CD8-positive, alpha-beta memory T cell (primary cell): ENCODE data around the gene SLC45A2. TPM values are rescaled to one million over a fixed set of nuclear protein-coding genes. Genes with fewer than 3 reads are reported as not detected.
A peak's percentile ranks its signal among the peaks of the same experiment; 100 is the strongest.

ENCODE experiments used
- CTCF ChIA-PET: fragments of 350-600 bp; sonication (Branson Sonifier 250); formaldehyde crosslinking; loops from one replicate; lab custom pipeline; 2021; ENCODE audit warnings: antibody characterized with exemption; lab: Charles Lee
- POLR2A ChIA-PET: fragments of 350-600 bp; sonication (Branson Sonifier 250); formaldehyde crosslinking; loops from one replicate; lab custom pipeline; 2021; ENCODE audit warnings: antibody characterized with exemption; lab: Charles Lee
- DNase-seq, 5 donors: peaks; one replicate each; pipeline versions ENCODE4 v3.0.0 to v3.0.0-alpha.2; 2020 to 2022; ENCODE audit warnings: mixed read lengths in 1 of 5
- H3K27ac ChIP-seq: one replicate; pipeline ENCODE4 v1.7.0; 2013; ENCODE audit warnings: low read depth, mild to moderate bottlenecking, low read length, moderate library complexity
- H3K27me3 ChIP-seq: 2 replicates; pipeline ENCODE4 v1.7.0; 2013; ENCODE audit warnings: low read length, mild to moderate bottlenecking; ENCODE audit not compliant: insufficient read depth, poor library complexity, severe bottlenecking
- H3K36me3 ChIP-seq: 2 replicates; pipeline ENCODE4 v1.7.0; 2013; ENCODE audit warnings: mild to moderate bottlenecking, low read length, moderate library complexity; ENCODE audit not compliant: insufficient read depth
- H3K4me1 ChIP-seq: 2 replicates; pipeline ENCODE4 v1.7.0; 2013; ENCODE audit warnings: mild to moderate bottlenecking, low read length, moderate library complexity; ENCODE audit not compliant: insufficient read depth
- H3K4me3 ChIP-seq: 2 replicates; pipeline ENCODE4 v1.7.0; 2013; ENCODE audit warnings: mild to moderate bottlenecking, low read length
- H3K9me3 ChIP-seq: 2 replicates; pipeline ENCODE4 v1.7.0; 2013; ENCODE audit warnings: mild to moderate bottlenecking, low read length
- H3K27ac Mint-ChIP-seq, 8 donors: one replicate each; pipeline ENCODE4 v1.8.0; 2020 to 2021; ENCODE audit warnings: mixed read lengths in 8 of 8, mild to moderate bottlenecking in 6 of 8, inconsistent platforms in 3 of 8, moderate library complexity in 3 of 8
- H3K27me3 Mint-ChIP-seq, 2 donors: one replicate each; pipeline ENCODE4 v1.8.0; 2020 to 2021; ENCODE audit warnings: mixed read lengths in 2 of 2, mild to moderate bottlenecking in 1 of 2, moderate library complexity in 1 of 2
- H3K36me3 Mint-ChIP-seq, 3 donors: one replicate each; pipeline ENCODE4 v1.8.0; 2020 to 2021; ENCODE audit warnings: mixed read lengths in 3 of 3, inconsistent platforms in 1 of 3, mild to moderate bottlenecking in 1 of 3
- H3K4me1 Mint-ChIP-seq, 3 donors: one replicate each; pipeline ENCODE4 v1.8.0; 2020 to 2021; ENCODE audit warnings: mixed read lengths in 3 of 3, inconsistent platforms in 1 of 3, mild to moderate bottlenecking in 1 of 3
- H3K4me3 Mint-ChIP-seq, 7 donors: one replicate each; pipeline ENCODE4 v1.8.0; 2020 to 2021; ENCODE audit warnings: mixed read lengths in 7 of 7, mild to moderate bottlenecking in 6 of 7, moderate library complexity in 4 of 7, inconsistent platforms in 2 of 7
- H3K9me3 Mint-ChIP-seq, 5 donors: one replicate each; pipeline ENCODE4 v1.8.0; 2020 to 2022; ENCODE audit warnings: mixed read lengths in 5 of 5, mild to moderate bottlenecking in 3 of 5, moderate library complexity in 2 of 5, inconsistent platforms in 1 of 5
- polyA plus RNA-seq: library from polyadenylated mRNA; unstranded; fragments of 300-500 nt; fragmentation: Illumina TruSeq; gene quantifications from one replicate; pipeline ENCODE4 v1.2.3, GENCODE V29; 2021
- total RNA-seq, 2 experiments: library from RNA; stranded (reverse); gene quantifications; one replicate each; pipeline ENCODE4 v1.2.3, GENCODE V29; 2021

SLC45A2 gene
- total and polyA plus RNA-seq, 3 experiments from 2014 or later, result not detected

DNA sequence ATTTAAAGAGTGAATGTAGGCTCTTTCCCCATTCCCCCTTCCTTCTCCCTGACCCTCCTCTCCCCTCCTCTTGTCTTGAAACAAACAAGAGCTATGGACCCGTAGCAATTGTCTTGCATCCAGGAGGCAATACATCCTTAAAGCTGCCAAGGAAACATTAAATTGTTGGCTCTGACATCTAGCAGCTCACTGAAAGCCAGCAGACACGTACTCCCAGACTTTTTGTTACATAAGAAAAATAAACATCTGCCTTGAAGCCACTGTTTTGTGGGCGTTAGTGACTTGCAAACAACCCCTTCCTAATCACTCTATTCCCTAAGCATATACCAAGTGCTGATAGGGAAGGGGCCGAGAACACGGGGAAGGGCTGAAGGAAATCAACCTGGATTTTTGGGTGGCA is 8.6 kb downstream of the SLC45A2 start:
- CTCF ChIA-PET, result no interaction called here

DNA sequence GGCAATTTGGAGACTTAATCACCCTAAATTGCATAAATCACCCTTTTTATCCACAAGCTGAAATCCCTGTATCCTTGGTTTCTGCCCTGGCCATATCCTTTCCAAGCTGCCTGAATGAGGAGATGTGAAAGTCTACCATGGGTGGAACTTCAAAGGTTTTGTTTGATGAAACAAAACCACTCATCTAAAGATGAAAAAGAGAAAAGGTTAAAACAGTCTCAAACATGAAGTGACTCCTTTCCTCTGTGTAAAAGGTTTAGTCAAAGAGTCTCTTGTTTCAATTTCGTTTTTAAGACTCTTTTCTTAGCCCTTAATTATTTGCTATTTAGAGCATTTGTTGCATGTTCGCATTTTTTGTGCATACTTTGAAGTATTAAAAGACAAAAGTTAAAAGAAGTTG is 11.2 kb downstream of the SLC45A2 start:
- Histone ChIP-seq H3K27ac (no peak overlapping the region), H3K9me3 (no peaks in the 10 kb centered on the region), H3K27me3 (no peaks in the 10 kb centered on the region), H3K4me3 (no peak overlapping the region), H3K4me1 (peaks cover 5% of the 10 kb centered on the region), H3K36me3 (no peaks in the 10 kb centered on the region)
- no peak for DNase-seq
- ChIA-PET CTCF (no interaction called here), POLR2A (no interaction called here)
- Mint-ChIP-seq H3K4me3 (no peak overlapping the region), H3K9me3 (no peaks in the 10 kb centered on the region), H3K27me3 (peaks cover 2 to 13% of the 10 kb centered on the region in 2 donors), H3K36me3 (no peaks in the 10 kb centered on the region), H3K4me1 (peaks cover 0 to 7% (median 0%) of the 10 kb centered on the region in 3 donors), H3K27ac (no peak overlapping the region)

More for the DNA sequence above, 8.6 kb downstream of the SLC45A2 start:
- H3K9me3 Mint-ChIP-seq, result no peaks in the 10 kb centered on the region
- no peak for DNase-seq
- peaks cover 5 to 13% of the 10 kb centered on the region in 2 donors for H3K27me3 Mint-ChIP-seq
- H3K27ac Mint-ChIP-seq, result peak overlapping the region in 1 of 8 donors; percentile 16
- POLR2A ChIA-PET, result no interaction called here
- H3K4me3 ChIP-seq, result no peak overlapping the region
- H3K27ac ChIP-seq, result no peak overlapping the region
- H3K4me1 Mint-ChIP-seq, result peaks cover 0 to 7% (median 0%) of the 10 kb centered on the region in 3 donors
- H3K9me3 ChIP-seq, result no peaks in the 10 kb centered on the region
- H3K36me3 Mint-ChIP-seq, result no peaks in the 10 kb centered on the region
- no peaks in the 10 kb centered on the region for H3K36me3 ChIP-seq
- H3K4me3 Mint-ChIP-seq, result no peak overlapping the region
- H3K27me3 ChIP-seq, result no peaks in the 10 kb centered on the region
- H3K4me1 ChIP-seq, result peaks cover 5% of the 10 kb centered on the region

DNA sequence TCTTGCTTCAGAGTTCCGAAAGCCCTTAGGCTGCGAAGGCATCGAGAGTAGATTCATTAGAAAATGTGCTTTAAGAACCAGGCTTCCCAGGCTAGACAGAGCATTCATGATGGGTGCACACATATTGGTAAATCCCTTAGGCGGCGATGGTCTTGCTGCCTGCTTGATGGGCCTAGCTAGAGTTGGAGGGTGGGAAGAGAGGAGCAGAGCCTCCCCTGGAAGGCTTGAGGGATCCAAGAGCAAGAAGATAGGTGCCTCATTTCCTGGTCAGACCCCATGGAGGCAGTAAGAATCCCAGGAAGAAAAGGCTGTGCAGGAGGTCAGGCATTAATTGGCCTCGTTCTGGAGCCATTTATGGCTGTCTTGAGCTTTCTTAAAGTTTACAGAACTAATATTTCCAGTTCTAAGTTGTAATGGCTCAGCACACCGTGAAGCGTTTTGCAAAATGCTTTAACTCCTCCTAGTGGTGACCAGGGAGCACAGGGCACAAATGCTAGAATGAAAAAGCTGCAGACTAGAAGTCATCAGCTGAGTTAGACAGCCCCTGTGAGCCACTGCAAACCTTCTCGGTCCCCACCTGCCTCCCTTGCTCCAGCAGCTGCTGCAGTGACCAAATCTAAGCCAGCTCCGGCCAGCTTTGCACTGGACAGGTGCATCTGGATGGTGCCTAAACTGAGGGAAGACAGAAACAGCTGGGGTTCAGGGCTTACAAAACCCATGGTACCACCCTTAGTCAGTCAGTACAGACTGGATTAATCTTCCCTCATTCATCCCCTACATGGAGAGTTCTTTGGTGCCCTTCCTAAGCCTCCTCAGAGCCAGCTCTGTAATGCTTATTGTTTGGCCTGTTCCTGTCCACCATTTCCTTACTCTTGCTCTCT is 14.7 kb downstream of the SLC45A2 start:
- ChIA-PET CTCF (interaction anchor here (0.6 to 3.1 kb wide), 12 partner anchors 9 to 539 kb away, joined by 3 to 6 read pairs (median 3); partner anchors contain the start of gene TARS1), POLR2A (interaction anchor here (0.6 kb wide), 1 partner anchor 129 kb away, joined by 3 read pairs; no protein-coding TSS in a partner anchor)
- Histone ChIP-seq H3K4me1 (peaks cover 5% of the 10 kb centered on the region), H3K9me3 (no peaks in the 10 kb centered on the region), H3K27me3 (no peaks in the 10 kb centered on the region), H3K27ac (no peak overlapping the region), H3K4me3 (no peak overlapping the region), H3K36me3 (no peaks in the 10 kb centered on the region)
- H3K27me3 Mint-ChIP-seq, result peaks cover 0 to 9% of the 10 kb centered on the region in 2 donors
- peak in 1 of 5 donors; percentile 11 for DNase-seq
- H3K27ac Mint-ChIP-seq, result no peak overlapping the region
- H3K9me3 Mint-ChIP-seq, result no peaks in the 10 kb centered on the region
- H3K36me3 Mint-ChIP-seq, result no peaks in the 10 kb centered on the region
- H3K4me1 Mint-ChIP-seq, result peaks cover 2 to 11% (median 8%) of the 10 kb centered on the region in 3 donors
- no peak overlapping the region for H3K4me3 Mint-ChIP-seq

DNA sequence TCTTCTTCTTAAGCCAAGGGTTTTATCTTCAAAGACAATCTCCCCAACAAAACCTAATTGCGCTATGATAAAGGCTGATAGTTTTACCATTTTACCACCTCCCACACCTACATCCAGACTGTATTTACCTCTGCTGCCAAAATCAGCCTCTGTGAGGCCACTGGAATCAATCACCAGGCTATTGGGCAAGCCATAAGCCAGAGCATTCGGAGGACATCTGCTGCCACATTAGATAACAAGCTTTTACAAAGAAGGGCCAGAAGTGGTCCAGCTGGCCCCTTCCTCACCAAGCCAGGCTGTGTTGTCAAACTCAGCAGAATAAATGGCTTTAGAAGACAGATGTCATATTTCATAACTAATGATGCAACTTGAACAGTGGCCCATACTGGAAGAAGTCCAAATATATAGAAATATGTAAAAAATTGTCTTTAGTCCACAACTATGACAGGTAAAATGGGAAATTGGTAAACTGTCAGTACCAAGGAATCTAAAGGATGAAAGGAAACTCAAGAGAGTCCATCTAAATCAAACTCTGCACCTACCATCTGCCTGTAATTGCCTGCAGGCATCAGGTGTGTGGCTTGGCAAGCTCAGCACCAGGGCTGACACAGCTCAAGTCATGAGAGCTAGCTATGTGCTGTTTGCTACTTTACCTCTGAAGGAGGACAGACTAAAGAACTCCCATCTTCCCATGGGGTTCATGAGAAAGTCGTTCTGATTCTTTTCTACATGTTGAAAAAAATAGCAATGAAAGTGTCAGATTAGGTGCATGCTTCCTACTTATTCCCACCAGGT is 16.1 kb downstream of the SLC45A2 start:
- Histone ChIP-seq H3K27ac (no peak overlapping the region), H3K9me3 (no peaks in the 10 kb centered on the region), H3K4me3 (no peak overlapping the region), H3K36me3 (no peaks in the 10 kb centered on the region), H3K27me3 (no peaks in the 10 kb centered on the region), H3K4me1 (no peaks in the 10 kb centered on the region)
- Mint-ChIP-seq H3K9me3 (no peaks in the 10 kb centered on the region), H3K27me3 (peaks cover 0 to 4% of the 10 kb centered on the region in 2 donors), H3K27ac (no peak overlapping the region), H3K36me3 (no peaks in the 10 kb centered on the region), H3K4me1 (peaks cover 4 to 13% (median 11%) of the 10 kb centered on the region in 3 donors), H3K4me3 (no peak overlapping the region)
- DNase-seq, result no peak
- ChIA-PET CTCF (interaction anchor here (0.8 to 3.1 kb wide), 3 partner anchors 7 to 13 kb away, joined by 3 to 6 read pairs (median 6); no protein-coding TSS in a partner anchor), POLR2A (interaction anchor here (0.7 kb wide), 1 partner anchor 440 kb away, joined by 3 read pairs; no protein-coding TSS in a partner anchor)

DNA sequence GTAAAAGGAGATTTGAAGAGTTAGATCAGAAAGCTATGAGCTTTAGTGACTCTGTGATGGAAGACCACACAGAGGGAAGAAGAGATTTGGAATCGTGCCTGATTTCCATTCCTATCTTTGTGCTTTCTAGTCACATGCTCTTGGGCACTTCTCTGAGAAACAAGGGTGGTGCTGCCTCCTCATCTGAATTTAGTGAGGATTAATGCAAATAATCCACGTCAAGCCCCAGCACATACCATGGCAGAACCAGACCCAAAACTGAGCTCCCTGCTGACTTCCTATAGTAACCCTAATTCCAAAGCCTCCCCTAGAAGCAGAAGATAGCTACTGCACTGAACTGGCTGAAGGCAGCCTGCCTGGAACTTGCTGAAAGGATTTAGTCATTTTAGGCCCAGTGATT is 17.7 kb downstream of the SLC45A2 start:
- Histone ChIP-seq H3K4me1 (no peaks in the 10 kb centered on the region), H3K27me3 (no peaks in the 10 kb centered on the region), H3K9me3 (no peaks in the 10 kb centered on the region), H3K27ac (no peak overlapping the region), H3K36me3 (no peaks in the 10 kb centered on the region), H3K4me3 (no peak overlapping the region)
- peaks cover 0 to 2% (median 0%) of the 10 kb centered on the region in 3 donors for H3K36me3 Mint-ChIP-seq
- no peaks in the 10 kb centered on the region for H3K9me3 Mint-ChIP-seq
- CTCF ChIA-PET, result no interaction called here
- H3K27me3 Mint-ChIP-seq, result no peaks in the 10 kb centered on the region
- H3K4me3 Mint-ChIP-seq, result no peak overlapping the region
- DNase-seq, result no peak
- H3K27ac Mint-ChIP-seq, result no peak overlapping the region
- H3K4me1 Mint-ChIP-seq, result peaks cover 4 to 11% (median 8%) of the 10 kb centered on the region in 3 donors
- POLR2A ChIA-PET, result no interaction called here

DNA sequence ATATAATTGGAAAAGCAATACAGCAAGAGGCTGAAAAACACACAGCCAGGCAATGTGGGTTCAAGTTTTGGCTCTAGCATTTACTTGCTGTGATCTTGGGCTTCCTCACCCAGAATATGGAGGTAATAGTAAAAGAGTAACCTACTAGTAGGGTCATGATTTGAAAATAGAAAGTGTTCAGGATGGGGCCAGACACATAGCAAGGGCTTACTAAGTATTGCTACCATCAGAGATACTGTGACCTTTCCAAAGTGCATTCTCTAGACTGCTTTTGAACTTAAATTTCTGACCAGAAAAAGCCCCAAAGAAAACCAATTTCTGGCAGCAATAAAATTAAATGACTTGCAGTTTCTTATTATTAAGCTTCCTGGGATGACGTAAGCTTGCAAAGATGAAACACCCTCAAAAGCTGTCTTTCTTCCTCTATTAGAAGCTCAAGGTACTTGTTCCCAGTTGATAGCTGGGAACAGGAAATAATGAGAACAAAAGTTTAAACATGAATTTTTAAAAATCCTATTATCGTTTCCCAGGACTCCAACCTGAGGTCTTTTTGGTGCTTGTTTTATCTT is 20.3 kb downstream of the SLC45A2 start:
- H3K27me3 ChIP-seq, result no peaks in the 10 kb centered on the region
- no peaks in the 10 kb centered on the region for H3K36me3 ChIP-seq
- H3K4me3 ChIP-seq, result no peak overlapping the region
- Mint-ChIP-seq H3K27me3 (no peaks in the 10 kb centered on the region), H3K36me3 (peaks cover 0 to 2% (median 0%) of the 10 kb centered on the region in 3 donors), H3K4me3 (no peak overlapping the region), H3K9me3 (no peaks in the 10 kb centered on the region), H3K4me1 (peaks cover 4 to 11% (median 8%) of the 10 kb centered on the region in 3 donors), H3K27ac (no peak overlapping the region)
- no peak overlapping the region for H3K27ac ChIP-seq
- POLR2A ChIA-PET, result no interaction called here
- DNase-seq, result no peak
- H3K4me1 ChIP-seq, result no peaks in the 10 kb centered on the region
- CTCF ChIA-PET, result no interaction called here
- no peaks in the 10 kb centered on the region for H3K9me3 ChIP-seq

DNA sequence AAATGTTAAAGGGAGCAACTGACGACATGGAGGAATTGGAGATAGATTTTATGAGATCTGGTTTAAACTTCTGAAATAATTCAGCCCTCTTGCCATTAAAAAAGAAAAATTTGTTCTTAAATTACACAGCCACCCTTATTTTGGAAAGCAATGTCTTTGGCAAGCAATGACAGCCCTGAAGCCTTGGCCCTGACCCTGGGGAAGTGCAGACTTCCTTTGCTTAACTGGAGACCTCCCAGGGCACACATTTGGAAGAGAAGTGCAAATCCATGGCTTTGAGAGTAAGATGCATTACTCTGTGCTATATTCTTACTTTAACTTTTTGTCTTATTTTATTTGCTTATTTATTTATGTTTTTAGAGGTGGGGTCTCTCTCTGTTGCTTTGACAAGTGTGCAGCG is 26.3 kb downstream of the SLC45A2 start:
- Mint-ChIP-seq H3K36me3 (peaks cover 0 to 9% (median 2%) of the 10 kb centered on the region in 3 donors), H3K4me1 (no peaks in the 10 kb centered on the region), H3K4me3 (no peak overlapping the region), H3K9me3 (peaks cover 0 to 8% (median 3%) of the 10 kb centered on the region in 5 donors), H3K27ac (no peak overlapping the region), H3K27me3 (peaks cover 1 to 12% of the 10 kb centered on the region in 2 donors)
- no peak for DNase-seq
- H3K4me1 ChIP-seq, result no peaks in the 10 kb centered on the region
- H3K4me3 ChIP-seq, result no peak overlapping the region
- no peaks in the 10 kb centered on the region for H3K27me3 ChIP-seq
- CTCF ChIA-PET, result interaction anchor here (1.2 kb wide), 1 partner anchor 523 kb away, joined by 3 read pairs; no protein-coding TSS in a partner anchor
- POLR2A ChIA-PET, result no interaction called here
- no peak overlapping the region for H3K27ac ChIP-seq
- H3K36me3 ChIP-seq, result no peaks in the 10 kb centered on the region
- H3K9me3 ChIP-seq, result no peaks in the 10 kb centered on the region
